IPS DF 6.9 (cell line): ENCODE measurements around the gene SCAMP2.

Experiments used
- DNase-seq: peaks from one replicate; pipeline ENCODE4 v3.0.0-alpha.2; 2013; ENCODE audit warnings: low read depth, low spot score
- H3K27ac ChIP-seq: one replicate; pipeline ENCODE4 v1.5.1; 2013; ENCODE audit warnings: low read length, control low read depth
- H3K27me3 ChIP-seq: 2 replicates; pipeline ENCODE4 v1.6.1; 2013; ENCODE audit warnings: mild to moderate bottlenecking, low read length; ENCODE audit not compliant: control insufficient read depth, insufficient read depth
- H3K36me3 ChIP-seq: 2 replicates; pipeline ENCODE4 v1.6.1; 2013; ENCODE audit warnings: low read length; ENCODE audit not compliant: control insufficient read depth, insufficient read depth
- H3K4me1 ChIP-seq: 2 replicates; pipeline ENCODE4 v1.6.1; 2013; ENCODE audit warnings: low read length; ENCODE audit not compliant: control insufficient read depth, insufficient read depth
- H3K4me3 ChIP-seq: 2 replicates; pipeline ENCODE4 v1.5.1; 2013; ENCODE audit warnings: mild to moderate bottlenecking, low read length
- H3K9me3 ChIP-seq: 2 replicates; pipeline ENCODE4 v1.6.1; 2013; ENCODE audit warnings: low read length, inconsistent platforms; ENCODE audit not compliant: control insufficient read depth, insufficient read depth
- WGBS: extraction: QIAGEN DNeasy Blood & Tissue Kit; methylation state at CpG from one replicate; pipeline ENCODE4 v1.1.7; 2013; ENCODE audit warnings: mixed read lengths, missing lambda C conversion rate; ENCODE audit not compliant: insufficient read length, insufficient coverage; 5-methylcytosine and 5-hydroxymethylcytosine counted together

Gene SCAMP2

GRCh38 chr15:74847432-74847831 is 25.7 kb downstream of the SCAMP2 start:
- Histone ChIP-seq H3K9me3 (no peaks in the 10 kb centered on the region), H3K27ac (no peak overlapping the region), H3K36me3 (peaks cover 6% of the 10 kb centered on the region), H3K4me1 (no peaks in the 10 kb centered on the region), H3K4me3 (no peak overlapping the region), H3K27me3 (no peaks in the 10 kb centered on the region)
- DNase-seq = no peak
- WGBS = no CpG with 5 or more reads among the region's 3 CpGs

DNA sequence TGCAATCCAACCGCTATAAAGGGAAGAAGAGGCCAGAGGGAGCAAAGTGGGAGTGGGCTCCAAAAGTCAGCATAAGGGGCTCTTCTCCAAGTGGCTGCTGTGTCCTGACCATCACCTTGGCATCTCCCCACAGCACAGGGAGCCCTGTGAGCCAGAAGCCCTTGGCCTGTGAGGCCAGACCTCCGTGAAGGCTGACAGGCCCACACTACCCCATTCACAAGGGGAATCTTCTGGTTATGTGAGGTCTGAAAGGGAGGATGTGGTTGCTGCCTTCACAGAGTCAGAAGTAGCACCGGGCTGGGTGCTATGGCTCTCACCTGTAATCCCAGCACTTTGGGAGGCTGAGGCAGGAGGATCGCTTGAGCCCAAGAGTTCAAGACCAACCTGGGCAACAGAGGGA is 27.6 kb downstream of the SCAMP2 start:
- Histone ChIP-seq H3K9me3 (no peaks in the 10 kb centered on the region), H3K27ac (no peak overlapping the region), H3K36me3 (no peaks in the 10 kb centered on the region; the same call in 1 of the 2 replicates), H3K4me1 (no peaks in the 10 kb centered on the region), H3K4me3 (no peak overlapping the region), H3K27me3 (no peaks in the 10 kb centered on the region)
- no peak for DNase-seq
- no CpG with 5 or more reads among the region's 4 CpGs for WGBS

DNA sequence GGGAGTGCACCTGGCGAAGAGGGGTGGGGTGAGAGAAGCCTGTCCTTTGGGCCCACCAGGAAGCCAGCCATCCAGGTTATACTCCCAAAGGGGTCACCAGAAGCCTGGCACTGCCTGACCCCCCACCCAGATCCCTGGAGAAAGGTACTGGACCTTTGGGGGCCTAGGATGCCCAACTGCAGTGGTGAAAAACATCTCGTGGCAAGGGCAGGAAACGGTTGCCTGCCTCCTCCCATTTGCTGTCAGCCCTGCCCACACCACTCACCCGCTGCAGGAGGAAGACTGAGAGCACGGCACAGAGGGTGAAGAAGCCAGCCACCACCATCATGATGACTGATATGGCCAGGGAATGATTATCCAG is 28.0 kb downstream of the SCAMP2 start:
- no peak for DNase-seq
- no peaks in the 10 kb centered on the region for H3K4me1 ChIP-seq
- no peaks in the 10 kb centered on the region for H3K9me3 ChIP-seq
- no CpG with 5 or more reads among the region's 5 CpGs for WGBS
- H3K36me3 ChIP-seq = no peaks in the 10 kb centered on the region; the same call in 1 of the 2 replicates
- no peaks in the 10 kb centered on the region for H3K27me3 ChIP-seq
- H3K4me3 ChIP-seq = no peak overlapping the region
- no peak overlapping the region for H3K27ac ChIP-seq

- DNase-seq = no peak
- H3K4me3 ChIP-seq = no peak overlapping the region
- no peaks in the 10 kb centered on the region for H3K27me3 ChIP-seq
- no peak overlapping the region for H3K27ac ChIP-seq
- no peaks in the 10 kb centered on the region; the same call in 1 of the 2 replicates for H3K36me3 ChIP-seq
- H3K9me3 ChIP-seq = no peaks in the 10 kb centered on the region
- whole genome bisulfite sequencing = no CpG with 5 or more reads among the region's 12 CpGs
- no peaks in the 10 kb centered on the region for H3K4me1 ChIP-seq
Observed at GRCh38 chr15:74844319-74845207, 28.6 kb downstream of the SCAMP2 start.

DNA sequence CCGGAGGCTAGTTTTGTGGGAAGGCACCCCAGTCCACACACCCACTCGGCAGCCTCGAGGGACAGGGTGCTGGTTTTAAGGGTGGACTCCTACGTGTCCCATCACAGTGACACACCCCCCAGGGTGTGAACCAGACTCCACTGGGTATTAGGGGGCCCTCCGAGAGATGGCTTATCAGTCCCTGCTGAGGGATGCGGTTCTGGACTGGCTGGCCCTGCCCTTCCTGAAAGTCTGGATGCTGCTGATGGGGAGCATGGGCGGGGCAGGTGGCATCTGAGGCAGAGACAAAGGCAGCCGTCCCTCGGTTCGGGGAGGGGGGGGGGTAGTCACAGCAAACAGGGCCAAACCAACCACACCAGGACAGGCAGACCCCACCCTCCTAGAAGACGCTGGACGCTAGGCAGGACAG is 29.3 kb downstream of the SCAMP2 start:
- H3K9me3 ChIP-seq = no peaks in the 10 kb centered on the region
- H3K4me1 ChIP-seq = no peaks in the 10 kb centered on the region
- no peaks in the 10 kb centered on the region; the same call in 1 of the 2 replicates for H3K36me3 ChIP-seq
- H3K4me3 ChIP-seq = no peak overlapping the region
- H3K27ac ChIP-seq = no peak overlapping the region
- no CpG with 5 or more reads among the region's 12 CpGs for WGBS
- DNase-seq = no peak
- H3K27me3 ChIP-seq = no peaks in the 10 kb centered on the region

DNA sequence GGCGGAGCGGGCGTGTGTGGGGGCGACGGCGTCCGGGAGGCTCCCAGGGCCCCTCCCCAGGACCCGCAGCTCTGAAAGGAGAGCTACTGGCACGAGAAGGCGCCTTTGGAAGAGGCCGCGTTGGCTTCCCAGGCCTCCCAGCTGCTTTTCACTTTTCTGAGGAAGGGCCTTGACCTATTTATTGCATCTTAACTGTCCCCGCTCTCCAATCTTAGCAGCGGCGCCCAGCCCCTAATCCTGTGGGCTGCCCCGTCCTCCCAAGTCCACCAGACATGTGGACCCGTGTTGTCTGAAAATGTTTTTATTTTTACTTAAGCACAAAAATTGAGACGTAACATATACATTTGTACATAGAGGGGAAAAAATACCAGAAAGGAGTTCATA is 29.7 kb downstream of the SCAMP2 start:
- Histone ChIP-seq H3K9me3 (no peaks in the 10 kb centered on the region), H3K27ac (no peak overlapping the region), H3K4me1 (no peaks in the 10 kb centered on the region), H3K27me3 (no peaks in the 10 kb centered on the region), H3K36me3 (peaks cover 2% of the 10 kb centered on the region), H3K4me3 (peak overlapping the region; percentile 73)
- DNase-seq = no peak
- WGBS = no CpG with 5 or more reads among the region's 18 CpGs

DNA sequence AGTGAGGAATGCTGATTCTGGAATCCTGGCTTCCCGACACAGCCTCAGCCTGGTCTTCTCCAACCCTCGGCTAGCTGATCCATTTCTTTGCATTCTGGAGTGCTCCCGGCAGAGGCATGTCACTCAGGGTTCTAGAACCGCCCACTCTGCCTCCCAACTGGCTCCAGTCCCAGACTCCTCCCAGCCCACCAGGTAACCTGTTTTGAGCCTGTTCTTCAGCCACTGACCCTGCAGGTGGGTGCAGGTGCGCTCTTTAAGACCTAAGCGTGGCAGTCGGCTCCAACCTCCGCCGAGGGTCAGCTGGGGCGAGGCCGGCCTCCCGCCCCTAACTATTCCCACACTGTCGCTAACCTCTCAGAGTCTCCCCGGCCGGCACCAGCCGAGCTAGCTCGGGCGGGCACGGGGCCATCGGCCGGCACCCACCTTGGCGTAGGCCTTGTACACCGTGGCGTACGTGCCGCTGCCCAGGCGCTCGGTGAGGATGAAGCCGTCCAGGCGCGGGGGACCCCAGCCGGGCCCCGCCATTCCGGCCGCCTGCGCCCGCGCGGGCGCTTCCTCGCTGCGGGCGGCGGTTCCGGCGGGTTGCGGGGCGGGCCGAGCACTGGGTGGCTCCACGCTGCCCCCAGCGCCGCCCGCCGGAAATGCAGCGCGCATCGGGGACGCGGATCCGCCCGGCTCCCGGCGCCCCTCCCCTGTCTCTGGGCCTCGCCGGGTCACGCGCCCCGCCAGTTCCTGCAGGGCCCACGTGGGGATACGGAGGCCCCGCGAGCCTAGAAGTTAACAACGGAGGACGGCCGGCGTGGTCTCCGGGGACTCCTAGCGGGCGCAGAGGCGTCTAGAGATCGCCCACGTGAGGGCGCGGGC is 30.4 kb downstream of the SCAMP2 start, which contains the start of gene ULK3:
Gene ULK3 (minus strand): TSS at position 576 of the 864 bp plus-strand sequence. CDS start 51 bp downstream, at position 525.
- no peaks in the 10 kb centered on the region for H3K4me1 ChIP-seq

DNA sequence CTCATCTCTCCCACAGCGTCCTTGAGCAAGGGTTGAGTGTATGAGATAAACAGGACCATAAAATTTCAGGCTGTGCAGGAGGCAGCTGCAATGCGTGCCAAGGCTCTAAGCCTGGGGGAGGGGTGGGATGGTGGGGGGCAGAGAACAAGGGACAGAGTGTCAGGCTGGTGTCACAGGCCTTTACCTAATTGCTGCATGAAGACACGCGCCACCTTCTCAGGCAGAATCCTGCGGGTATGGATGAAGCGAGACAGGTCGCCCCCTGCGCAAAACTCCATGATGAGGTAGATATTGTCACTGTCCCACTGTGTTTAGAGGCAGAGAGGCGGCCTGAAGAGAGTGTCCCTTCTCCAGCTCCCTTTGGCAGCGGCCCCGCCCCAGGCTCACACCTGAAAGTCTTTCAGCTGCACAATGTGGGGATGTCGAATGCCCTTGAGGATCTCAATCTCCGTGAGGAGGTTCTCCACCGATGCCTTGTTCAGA is 31.2 kb downstream of the SCAMP2 start:
- no peak for DNase-seq
- no peak overlapping the region for H3K27ac ChIP-seq

More for the DNA sequence above, 30.4 kb downstream of the SCAMP2 start, which contains the start of gene ULK3:
- peak within 1 kb of the TSS; percentile 73 for H3K4me3 ChIP-seq
- no CpG with 5 or more reads among the region's 84 CpGs for WGBS
- DNase-seq = peak; percentile 90
- H3K27me3 ChIP-seq = no peaks in the 10 kb centered on the region
- no peak within 1 kb of the TSS for H3K27ac ChIP-seq
- H3K9me3 ChIP-seq = no peaks in the 10 kb centered on the region
- peaks cover 4% of the 10 kb centered on the region for H3K36me3 ChIP-seq

DNA sequence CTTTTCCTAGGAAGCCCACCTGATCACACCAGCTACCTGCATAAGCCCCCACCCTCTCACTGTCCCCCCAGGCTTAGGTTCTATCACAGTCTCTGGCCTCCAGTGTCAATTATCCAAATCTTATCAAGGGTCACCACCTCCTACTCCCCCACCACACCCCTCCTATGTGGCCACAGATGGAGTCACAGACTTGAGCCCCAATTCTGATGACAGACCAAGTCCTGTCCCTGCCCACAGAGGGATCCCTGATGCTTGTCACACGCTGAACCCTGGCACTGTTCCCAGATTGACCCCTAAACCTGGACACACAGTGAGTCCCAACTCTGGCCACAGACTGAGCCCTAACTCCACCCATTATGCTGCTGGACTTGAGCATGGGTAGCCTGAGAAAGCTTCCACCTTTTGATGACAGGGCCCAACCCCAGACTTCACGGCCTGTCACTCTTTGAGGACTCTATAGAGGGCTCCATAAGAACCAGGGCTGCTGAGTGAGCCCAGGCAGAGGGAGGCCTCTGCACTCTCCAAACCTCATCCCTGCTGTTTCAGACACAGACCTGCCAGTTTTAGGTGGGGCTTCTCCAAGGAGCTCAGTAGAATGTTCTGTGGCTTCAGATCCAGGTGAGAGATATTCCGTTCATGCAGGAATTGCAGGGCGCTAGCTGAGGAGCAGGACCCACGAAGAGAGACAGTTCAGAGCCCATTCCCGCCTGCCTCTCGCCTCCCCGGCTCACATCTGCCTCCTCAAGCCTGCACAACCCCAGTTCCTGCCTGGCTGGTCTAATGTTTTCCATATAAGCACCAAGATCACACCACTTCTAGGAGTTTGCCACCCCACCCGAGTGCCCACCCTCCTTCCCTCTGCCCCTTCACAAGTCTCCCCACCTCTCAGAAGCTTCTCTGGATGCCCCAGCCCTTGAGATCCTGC is 32.1 kb downstream of the SCAMP2 start:
- no peak for DNase-seq
- Histone ChIP-seq H3K4me1 (no peaks in the 10 kb centered on the region), H3K36me3 (peaks cover 4% of the 10 kb centered on the region), H3K9me3 (no peaks in the 10 kb centered on the region), H3K27me3 (no peaks in the 10 kb centered on the region), H3K4me3 (no peak overlapping the region), H3K27ac (no peak overlapping the region)
- no CpG with 5 or more reads among the region's 9 CpGs for WGBS

More for the DNA sequence above, 31.2 kb downstream of the SCAMP2 start:
- Histone ChIP-seq H3K4me1 (no peaks in the 10 kb centered on the region), H3K27me3 (no peaks in the 10 kb centered on the region), H3K9me3 (no peaks in the 10 kb centered on the region), H3K4me3 (no peak overlapping the region; the same call in 1 of the 2 replicates), H3K36me3 (peaks cover 4% of the 10 kb centered on the region)
- WGBS = no CpG with 5 or more reads among the region's 14 CpGs
